GM23338 (cell line): ENCODE measurements around the gene TPK1.

Experiments
- CREB1 ChIP-seq: fragments of 250-450 bp; sonication (Bioruptor Pico); IDR thresholded peaks from 2 replicates; pipeline ENCODE4 v1.5.0; 2020; ENCODE audit warnings: low read depth, mild to moderate bottlenecking, moderate library complexity
- EZH2 ChIP-seq: fragments of 200-600 bp; sonication (generic); IDR thresholded peaks from one replicate; pipeline ENCODE4 v1.8.0; 2017; ENCODE audit warnings: antibody characterized with exemption, mild to moderate bottlenecking, low read depth; ENCODE audit not compliant: unreplicated experiment
- TF ChIP-seq, protein P1 (sequence below), 2 experiments: fragments of 200-600 bp in 1 of 2; sonication (generic) in 1 of 2; conservative IDR thresholded peaks; 2 replicates each; pipeline versions ENCODE4 v1.5.1 to v1.6.1; 2016 to 2017; ENCODE audit warnings: antibody characterized with exemption in 2 of 2, low read depth in 2 of 2, mild to moderate bottlenecking in 2 of 2, moderate library complexity in 1 of 2
- TF ChIP-seq, protein P2 (sequence below): IDR thresholded peaks from one replicate; pipeline ENCODE4 v1.6.1; 2018; ENCODE audit warnings: antibody characterized with exemption; ENCODE audit not compliant: unreplicated experiment

DNA sequence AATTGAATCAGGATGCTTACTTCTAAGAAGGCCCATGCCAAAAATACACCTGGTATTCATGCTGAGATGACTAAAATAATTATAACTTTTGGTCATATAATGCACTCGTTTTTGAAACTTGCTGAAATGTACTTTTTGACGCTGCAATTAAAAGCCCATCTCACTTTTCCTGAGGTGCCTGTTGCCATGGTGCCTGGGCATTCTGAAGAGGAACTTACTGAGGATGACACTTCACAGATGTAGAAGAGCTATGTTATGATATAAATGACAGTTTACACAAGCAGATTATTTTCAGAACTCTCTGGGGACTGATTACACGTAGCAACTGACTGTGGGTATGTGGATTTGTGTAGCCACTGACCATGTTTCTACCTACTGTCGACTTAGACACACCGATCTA, 182.4 kb downstream of the TPK1 start:
- TF ChIP-seq, protein P1, sequence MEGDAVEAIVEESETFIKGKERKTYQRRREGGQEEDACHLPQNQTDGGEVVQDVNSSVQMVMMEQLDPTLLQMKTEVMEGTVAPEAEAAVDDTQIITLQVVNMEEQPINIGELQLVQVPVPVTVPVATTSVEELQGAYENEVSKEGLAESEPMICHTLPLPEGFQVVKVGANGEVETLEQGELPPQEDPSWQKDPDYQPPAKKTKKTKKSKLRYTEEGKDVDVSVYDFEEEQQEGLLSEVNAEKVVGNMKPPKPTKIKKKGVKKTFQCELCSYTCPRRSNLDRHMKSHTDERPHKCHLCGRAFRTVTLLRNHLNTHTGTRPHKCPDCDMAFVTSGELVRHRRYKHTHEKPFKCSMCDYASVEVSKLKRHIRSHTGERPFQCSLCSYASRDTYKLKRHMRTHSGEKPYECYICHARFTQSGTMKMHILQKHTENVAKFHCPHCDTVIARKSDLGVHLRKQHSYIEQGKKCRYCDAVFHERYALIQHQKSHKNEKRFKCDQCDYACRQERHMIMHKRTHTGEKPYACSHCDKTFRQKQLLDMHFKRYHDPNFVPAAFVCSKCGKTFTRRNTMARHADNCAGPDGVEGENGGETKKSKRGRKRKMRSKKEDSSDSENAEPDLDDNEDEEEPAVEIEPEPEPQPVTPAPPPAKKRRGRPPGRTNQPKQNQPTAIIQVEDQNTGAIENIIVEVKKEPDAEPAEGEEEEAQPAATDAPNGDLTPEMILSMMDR (conservative IDR thresholded peaks at IDR 0.05; ENCODE audit: low read depth in 2 of 2) = no peak
- TF ChIP-seq, protein P2, sequence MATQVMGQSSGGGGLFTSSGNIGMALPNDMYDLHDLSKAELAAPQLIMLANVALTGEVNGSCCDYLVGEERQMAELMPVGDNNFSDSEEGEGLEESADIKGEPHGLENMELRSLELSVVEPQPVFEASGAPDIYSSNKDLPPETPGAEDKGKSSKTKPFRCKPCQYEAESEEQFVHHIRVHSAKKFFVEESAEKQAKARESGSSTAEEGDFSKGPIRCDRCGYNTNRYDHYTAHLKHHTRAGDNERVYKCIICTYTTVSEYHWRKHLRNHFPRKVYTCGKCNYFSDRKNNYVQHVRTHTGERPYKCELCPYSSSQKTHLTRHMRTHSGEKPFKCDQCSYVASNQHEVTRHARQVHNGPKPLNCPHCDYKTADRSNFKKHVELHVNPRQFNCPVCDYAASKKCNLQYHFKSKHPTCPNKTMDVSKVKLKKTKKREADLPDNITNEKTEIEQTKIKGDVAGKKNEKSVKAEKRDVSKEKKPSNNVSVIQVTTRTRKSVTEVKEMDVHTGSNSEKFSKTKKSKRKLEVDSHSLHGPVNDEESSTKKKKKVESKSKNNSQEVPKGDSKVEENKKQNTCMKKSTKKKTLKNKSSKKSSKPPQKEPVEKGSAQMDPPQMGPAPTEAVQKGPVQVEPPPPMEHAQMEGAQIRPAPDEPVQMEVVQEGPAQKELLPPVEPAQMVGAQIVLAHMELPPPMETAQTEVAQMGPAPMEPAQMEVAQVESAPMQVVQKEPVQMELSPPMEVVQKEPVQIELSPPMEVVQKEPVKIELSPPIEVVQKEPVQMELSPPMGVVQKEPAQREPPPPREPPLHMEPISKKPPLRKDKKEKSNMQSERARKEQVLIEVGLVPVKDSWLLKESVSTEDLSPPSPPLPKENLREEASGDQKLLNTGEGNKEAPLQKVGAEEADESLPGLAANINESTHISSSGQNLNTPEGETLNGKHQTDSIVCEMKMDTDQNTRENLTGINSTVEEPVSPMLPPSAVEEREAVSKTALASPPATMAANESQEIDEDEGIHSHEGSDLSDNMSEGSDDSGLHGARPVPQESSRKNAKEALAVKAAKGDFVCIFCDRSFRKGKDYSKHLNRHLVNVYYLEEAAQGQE = no peak
- TF ChIP-seq CREB1 (CRISPR knock-in tag) (no peak), EZH2 (no peak)
